ENCODE measurements around the gene PBX2. TPM values are rescaled to one million over a fixed set of nuclear protein-coding genes. Genes with fewer than 3 reads are reported as not detected.

The PBX2 gene
- total RNA-seq, 1 experiment from 2014 or later: 130 TPM

- ATAC-seq (no peak), DNase-seq (ENCODE audit: low spot score) (no peak)
- ChIA-PET CTCF (interaction anchor here (0.5 to 2.6 kb wide), 14 partner anchors 10 to 262 kb away, joined by 3 to 30 read pairs (median 4); partner anchors contain the start of genes GPSM3 and PBX2), POLR2A (interaction anchor here (0.6 to 3.7 kb wide), 5 partner anchors 9 to 58 kb away, joined by 3 to 25 read pairs (median 5); partner anchors contain the start of gene FKBPL)
- H3K4me3 Mint-ChIP-seq: peak overlapping the region; percentile 82
- H3K27ac Mint-ChIP-seq: peak overlapping the region; percentile 98
- 0 out of 2 replicates have a peak, but pooled peaks have one; percentile 31 for TF ChIP-seq ERG (CRISPR knock-in tag; IDR thresholded peaks at IDR 0.05)
- no peak for TF ChIP-seq ATF6 (CRISPR knock-in tag; IDR thresholded peaks at IDR 0.05)
- H3K27me3 Mint-ChIP-seq (ENCODE audit: low read depth): no peaks in the 10 kb centered on the region
- peaks cover 38% of the 10 kb centered on the region for H3K4me1 Mint-ChIP-seq
- peaks cover 23% of the 10 kb centered on the region for H3K36me3 Mint-ChIP-seq
- H3K9me3 Mint-ChIP-seq: no peaks in the 10 kb centered on the region
Measured at GRCh38 chr6:32176476-32177182, 13.4 kb downstream of the PBX2 start.

GRCh38 chr6:32175711-32176475 is 14.1 kb downstream of the PBX2 start, which contains the start of gene AGPAT1:
Gene AGPAT1, minus strand, starts transcription at chr6:32176084. Its CDS starts 4,588 bp downstream, at chr6:32171496.
- H3K4me1 Mint-ChIP-seq: peaks cover 38% of the 10 kb centered on the region
- peak within 1 kb of the TSS; percentile 82 for H3K4me3 Mint-ChIP-seq
- peaks cover 21% of the 10 kb centered on the region for H3K36me3 Mint-ChIP-seq
- CTCF ChIA-PET: interaction anchor here (0.5 to 2.6 kb wide), 8 partner anchors 9 to 263 kb away, joined by 3 to 30 read pairs (median 4); no protein-coding TSS in a partner anchor
- peak within 1 kb of the TSS; percentile 98 for H3K27ac Mint-ChIP-seq
- no peaks in the 10 kb centered on the region for H3K27me3 Mint-ChIP-seq (ENCODE audit: low read depth)
- no peaks in the 10 kb centered on the region for H3K9me3 Mint-ChIP-seq
- DNase-seq (ENCODE audit: low spot score) (peak; percentile 98), ATAC-seq (peak; percentile 58)
- POLR2A ChIA-PET: interaction anchor here (1.0 to 3.7 kb wide), 3 partner anchors 8 to 57 kb away, joined by 4 to 25 read pairs (median 15); no protein-coding TSS in a partner anchor
- TF ChIP-seq ESRRA (CRISPR knock-in tag; IDR thresholded peaks at IDR 0.05; ENCODE audit: borderline replicate concordance) (no peak), ZNF263 (CRISPR knock-in tag; IDR thresholded peaks at IDR 0.05; ENCODE audit: low read depth) (no peak), ZBTB43 (CRISPR knock-in tag; IDR thresholded peaks at IDR 0.05) (no peak), USF2 (CRISPR knock-in tag; IDR thresholded peaks at IDR 0.05) (no peak), E2F5 (CRISPR knock-in tag; IDR thresholded peaks at IDR 0.05) (peak; percentile 57; the same call in 1 of the 2 replicates), TEAD4 (CRISPR knock-in tag; IDR thresholded peaks at IDR 0.05) (no peak), SOX15 (CRISPR knock-in tag; IDR thresholded peaks at IDR 0.05) (no peak), ZNF416 (CRISPR knock-in tag; IDR thresholded peaks at IDR 0.05) (no peak), CREB1 (CRISPR knock-in tag; IDR thresholded peaks at IDR 0.05) (no peak), ZNF138 (CRISPR knock-in tag; conservative IDR thresholded peaks at IDR 0.05) (no peak), ARID4B (CRISPR knock-in tag; IDR thresholded peaks at IDR 0.05; ENCODE audit: borderline replicate concordance) (no peak), ZNF121 (CRISPR knock-in tag; IDR thresholded peaks at IDR 0.05) (no peak), FOXK1 (CRISPR knock-in tag; IDR thresholded peaks at IDR 0.05) (0 out of 2 replicates have a peak, but pooled peaks have one; percentile 25), MYBL2 (CRISPR knock-in tag; IDR thresholded peaks at IDR 0.05) (no peak), TP53 (CRISPR knock-in tag; IDR thresholded peaks at IDR 0.05) (no peak), ZNF281 (CRISPR knock-in tag; IDR thresholded peaks at IDR 0.05) (no peak)
